Mesodermal cell (in vitro differentiated cells): ENCODE results near the gene DUSP8.

ENCODE experiments used
- H3K27ac ChIP-seq: 2 replicates; pipeline ENCODE4 v1.7.0; 2013; ENCODE audit warnings: mild to moderate bottlenecking, low read depth, low read length, moderate library complexity; ENCODE audit not compliant: severe bottlenecking
- H3K36me3 ChIP-seq: 2 replicates; pipeline ENCODE4 v1.7.1; 2013; ENCODE audit warnings: mild to moderate bottlenecking, low read length, moderate library complexity; ENCODE audit not compliant: control insufficient read depth, insufficient read depth
- H3K4me1 ChIP-seq: one replicate; pipeline ENCODE4 v1.7.1; 2013; ENCODE audit warnings: mild to moderate bottlenecking, low read length; ENCODE audit not compliant: insufficient read depth, control insufficient read depth, poor library complexity, severe bottlenecking
- H3K4me3 ChIP-seq: 2 replicates; pipeline ENCODE4 v1.7.0; 2013; ENCODE audit warnings: low read length, control low read depth, mild to moderate bottlenecking; ENCODE audit not compliant: insufficient read depth, poor library complexity, severe bottlenecking; ENCODE audit errors: extremely low read depth
- H3K9me3 ChIP-seq: 2 replicates; pipeline ENCODE4 v1.7.1; 2013; ENCODE audit warnings: mild to moderate bottlenecking, low read length, moderate library complexity; ENCODE audit not compliant: control insufficient read depth
- WGBS, 2 experiments: methylation state at CpG; one replicate each; pipeline ENCODE4 v1.1.5; 2013; ENCODE audit warnings: missing lambda C conversion rate in 2 of 2; ENCODE audit not compliant: insufficient coverage in 2 of 2; 5-methylcytosine and 5-hydroxymethylcytosine counted together

DUSP8 gene

GRCh38 chr11:1565173-1565903 lies 6.7 kb downstream of the DUSP8 start:
- Histone ChIP-seq H3K4me3 (no peak overlapping the region), H3K36me3 (peaks cover 30% of the 10 kb centered on the region), H3K9me3 (no peaks in the 10 kb centered on the region), H3K27ac (no peak overlapping the region), H3K4me1 (peaks cover 17% of the 10 kb centered on the region)
- 92 to 93% methylated on average over 26 to 28 of the region's 28 CpGs for WGBS, 2 experiments

- peaks cover 36% of the 10 kb centered on the region for H3K36me3 ChIP-seq
- H3K4me3 ChIP-seq: no peak overlapping the region
- peaks cover 14% of the 10 kb centered on the region for H3K4me1 ChIP-seq
- 40 to 44% methylated on average over 15 to 16 of the region's 16 CpGs for WGBS, 2 experiments
- no peaks in the 10 kb centered on the region for H3K9me3 ChIP-seq
- no peak overlapping the region for H3K27ac ChIP-seq
Observed at GRCh38 chr11:1564535-1565172, 7.4 kb downstream of the DUSP8 start.

- Histone ChIP-seq H3K9me3 (no peaks in the 10 kb centered on the region), H3K36me3 (peaks cover 36% of the 10 kb centered on the region), H3K27ac (no peak overlapping the region), H3K4me1 (peaks cover 14% of the 10 kb centered on the region), H3K4me3 (no peak overlapping the region)
- WGBS, 2 experiments: 82 to 88% methylated on average over 21 to 23 of the region's 29 CpGs
Observed at GRCh38 chr11:1563697-1564534, 8.2 kb downstream of the DUSP8 start.

DNA sequence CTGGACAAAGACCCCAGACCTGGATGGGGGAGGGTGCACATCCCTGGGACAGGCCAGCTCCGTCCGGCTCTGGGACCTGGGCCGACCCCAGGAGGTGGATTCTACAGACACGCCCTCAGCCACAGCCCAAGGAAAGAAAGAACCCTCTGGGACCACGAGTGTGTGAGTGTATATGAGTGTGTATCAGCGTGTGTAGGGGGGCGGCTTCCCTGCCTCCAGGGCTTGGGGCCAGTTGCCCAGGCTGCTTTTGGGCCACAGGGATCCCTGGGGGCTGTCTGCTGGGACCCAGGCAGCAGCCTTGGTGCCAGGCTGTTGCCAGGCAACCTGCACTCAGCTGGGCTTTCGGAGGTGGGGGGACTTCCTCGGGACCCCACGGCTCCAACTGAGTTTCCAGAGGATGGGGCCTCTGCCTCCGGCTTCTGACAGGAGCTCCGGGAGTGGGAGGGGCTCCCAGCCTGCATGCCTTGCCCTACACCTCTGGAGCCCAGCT lies 8.9 kb downstream of the DUSP8 start:
- H3K9me3 ChIP-seq: no peaks in the 10 kb centered on the region
- H3K4me3 ChIP-seq: no peak overlapping the region
- WGBS, 2 experiments: 93 to 96% methylated on average over 7 to 11 of the region's 12 CpGs
- H3K4me1 ChIP-seq: peaks cover 17% of the 10 kb centered on the region
- peaks cover 42% of the 10 kb centered on the region for H3K36me3 ChIP-seq
- H3K27ac ChIP-seq: no peak overlapping the region

GRCh38 chr11:1562469-1563148 lies 9.5 kb downstream of the DUSP8 start:
- Histone ChIP-seq H3K36me3 (peaks cover 44% of the 10 kb centered on the region), H3K9me3 (no peaks in the 10 kb centered on the region), H3K4me3 (no peak overlapping the region), H3K4me1 (peaks cover 16% of the 10 kb centered on the region), H3K27ac (no peak overlapping the region)
- 92 to 94% methylated on average over 10 to 14 of the region's 14 CpGs for WGBS, 2 experiments

- H3K36me3 ChIP-seq: peaks cover 46% of the 10 kb centered on the region
- no peaks in the 10 kb centered on the region for H3K9me3 ChIP-seq
- peaks cover 16% of the 10 kb centered on the region for H3K4me1 ChIP-seq
- H3K27ac ChIP-seq: no peak overlapping the region
- WGBS, 2 experiments: 85 to 91% methylated on average over 4 to 5 of the region's 5 CpGs
- H3K4me3 ChIP-seq: no peak overlapping the region
Observed at GRCh38 chr11:1561955-1562354, 10.1 kb downstream of the DUSP8 start.

- Histone ChIP-seq H3K36me3 (peaks cover 46% of the 10 kb centered on the region), H3K9me3 (no peaks in the 10 kb centered on the region), H3K4me1 (peaks cover 16% of the 10 kb centered on the region), H3K4me3 (no peak overlapping the region), H3K27ac (no peak overlapping the region)
- WGBS, 2 experiments: 94 to 98% methylated on average over 10 to 11 of the region's 17 CpGs
Observed at GRCh38 chr11:1561266-1561665, 10.8 kb downstream of the DUSP8 start.

DNA sequence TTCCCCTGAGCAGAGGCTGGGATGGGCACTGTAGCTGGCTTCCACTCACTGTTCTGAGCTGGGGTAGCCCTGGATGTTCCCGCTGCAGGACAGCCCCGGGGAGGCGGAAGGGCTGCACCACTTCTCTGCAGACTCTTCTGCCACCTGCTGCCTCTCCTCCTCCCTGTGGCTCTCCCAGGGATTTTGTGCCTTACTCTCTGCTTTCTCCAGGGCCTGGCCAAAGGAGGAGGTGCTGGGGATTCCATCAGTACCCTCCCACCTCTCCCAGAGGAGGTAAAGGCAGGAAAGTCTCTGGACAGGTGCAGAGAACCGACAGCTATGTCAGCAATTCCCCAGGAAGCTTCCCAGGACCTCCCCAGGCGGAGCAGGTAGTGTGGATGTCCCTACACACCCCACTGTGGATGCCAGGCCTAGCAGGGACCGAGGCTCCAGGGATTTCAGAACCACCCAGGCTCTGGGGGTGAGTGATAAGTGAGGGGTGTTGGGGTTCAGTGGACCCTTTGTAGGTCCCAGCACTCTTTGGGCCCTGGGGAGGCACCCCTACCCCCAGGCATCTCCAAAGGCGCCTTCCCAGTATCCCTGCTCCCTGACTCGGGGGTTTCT lies 11.3 kb downstream of the DUSP8 start:
- no peaks in the 10 kb centered on the region for H3K9me3 ChIP-seq
- no peak overlapping the region for H3K27ac ChIP-seq
- WGBS, 2 experiments: 92 to 93% methylated on average over 5 of the region's 8 CpGs
- peaks cover 16% of the 10 kb centered on the region for H3K4me1 ChIP-seq
- peaks cover 46% of the 10 kb centered on the region for H3K36me3 ChIP-seq
- no peak overlapping the region for H3K4me3 ChIP-seq

- H3K4me1 ChIP-seq: peaks cover 16% of the 10 kb centered on the region
- no peak overlapping the region for H3K27ac ChIP-seq
- H3K9me3 ChIP-seq: no peaks in the 10 kb centered on the region
- WGBS, 2 experiments: 83 to 89% methylated on average over 15 of the region's 15 CpGs
- peaks cover 46% of the 10 kb centered on the region for H3K36me3 ChIP-seq
- no peak overlapping the region for H3K4me3 ChIP-seq
Observed at GRCh38 chr11:1560002-1560648, 11.9 kb downstream of the DUSP8 start.
